ENCODE results near the gene RBM42. TPM values are rescaled to one million over a fixed set of nuclear protein-coding genes. Genes with fewer than 3 reads are reported as not detected.
"Not testable (repeated sequence)": the region's sequence is repeated elsewhere in the genome, so short reads cannot be mapped to it uniquely, and the experiment has no call there.

RBM42 gene
- 10 to 100 TPM; 45.1 to 75.9 (median 65.0) TPM for total RNA-seq

- Histone ChIP-seq H3K36me3 (peaks cover 35% of the 10 kb centered on the region), H3K4me3 (peak within 1 kb of the TSS; percentile 94), H3K27ac (peak within 1 kb of the TSS; percentile 87), H3K27me3 (no peaks in the 10 kb centered on the region), H3K4me1 (peaks cover 19% of the 10 kb centered on the region), H3K9me3 (no peaks in the 10 kb centered on the region)
- peak; percentile 98 to 99 for DNase-seq (ENCODE audit: low spot score in 2 of 2)
- WGBS = 0% methylated on average over 19 of the region's 56 CpGs
- peak; percentile 73 to 95 (median 92) for TF ChIP-seq POLR2AphosphoS5 (IDR thresholded peaks at IDR 0.05)
- TF ChIP-seq EP300 (IDR thresholded peaks at IDR 0.05) = no peak
- TF ChIP-seq POLR2A (IDR thresholded peaks at IDR 0.05) = peak; percentile 53 to 54
Measured at GRCh38 chr19:35628565-35629331, at the start of gene RBM42. RBM42 (plus strand) TSS chr19:35629036; CDS start chr19:35629154, 118 bp downstream.

GRCh38 chr19:35582760-35583159, 46.1 kb upstream of the RBM42 start:
- WGBS = 86% methylated on average over 1 of the region's 1 CpG
- no peak for TF ChIP-seq EP300 (IDR thresholded peaks at IDR 0.05)
- TF ChIP-seq POLR2A (IDR thresholded peaks at IDR 0.05) = no peak
- TF ChIP-seq CTCF (IDR thresholded peaks at IDR 0.05) = no peak
- no peak for TF ChIP-seq POLR2AphosphoS5 (IDR thresholded peaks at IDR 0.05)
- Histone ChIP-seq H3K9me3 (no peaks in the 10 kb centered on the region), H3K36me3 (no peaks in the 10 kb centered on the region), H3K4me1 (no peaks in the 10 kb centered on the region), H3K4me3 (no peak overlapping the region), H3K27me3 (peaks cover 20% of the 10 kb centered on the region), H3K27ac (no peak overlapping the region)
- no peak for DNase-seq (ENCODE audit: low spot score in 2 of 2)

GRCh38 chr19:35585848-35586247, 43.0 kb upstream of the RBM42 start, which contains the start of gene PMIS2:
PMIS2 (plus strand) TSS chr19:35586173; CDS start chr19:35586260, 87 bp downstream.
- 20% methylated on average over 12 of the region's 16 CpGs for WGBS
- H3K27me3 ChIP-seq = peaks cover 22% of the 10 kb centered on the region
- no peaks in the 10 kb centered on the region for H3K4me1 ChIP-seq
- no peak within 1 kb of the TSS for H3K27ac ChIP-seq
- no peaks in the 10 kb centered on the region for H3K36me3 ChIP-seq
- no peaks in the 10 kb centered on the region for H3K9me3 ChIP-seq
- no peak within 1 kb of the TSS for H3K4me3 ChIP-seq
- TF ChIP-seq EP300 (IDR thresholded peaks at IDR 0.05) (no peak), POLR2AphosphoS5 (IDR thresholded peaks at IDR 0.05) (no peak), CTCF (IDR thresholded peaks at IDR 0.05) (no peak), POLR2A (IDR thresholded peaks at IDR 0.05) (no peak)
- no peak for DNase-seq (ENCODE audit: low spot score in 2 of 2)

GRCh38 chr19:35587321-35587720, 41.5 kb upstream of the RBM42 start:
- no peak overlapping the region for H3K27ac ChIP-seq
- DNase-seq (ENCODE audit: low spot score in 2 of 2) = no peak
- 57% methylated on average over 1 of the region's 1 CpG for WGBS

GRCh38 chr19:35590875-35591274, 38.0 kb upstream of the RBM42 start:
- Histone ChIP-seq H3K4me3 (no peak overlapping the region), H3K4me1 (no peaks in the 10 kb centered on the region), H3K27ac (no peak overlapping the region), H3K9me3 (no peaks in the 10 kb centered on the region), H3K27me3 (peaks cover 8% of the 10 kb centered on the region), H3K36me3 (no peaks in the 10 kb centered on the region)
- 76% methylated on average over 3 of the region's 3 CpGs for WGBS
- TF ChIP-seq POLR2A (IDR thresholded peaks at IDR 0.05) (no peak), EP300 (IDR thresholded peaks at IDR 0.05) (no peak), POLR2AphosphoS5 (IDR thresholded peaks at IDR 0.05) (no peak), CTCF (IDR thresholded peaks at IDR 0.05) (no peak)
- no peak for DNase-seq (ENCODE audit: low spot score in 2 of 2)

More at GRCh38 chr19:35587321-35587720, 41.5 kb upstream of the RBM42 start:
- Histone ChIP-seq H3K27me3 (peaks cover 22% of the 10 kb centered on the region), H3K4me1 (no peaks in the 10 kb centered on the region), H3K4me3 (no peak overlapping the region), H3K9me3 (no peaks in the 10 kb centered on the region), H3K36me3 (no peaks in the 10 kb centered on the region)
- no peak for TF ChIP-seq POLR2AphosphoS5 (IDR thresholded peaks at IDR 0.05)
- no peak for TF ChIP-seq EP300 (IDR thresholded peaks at IDR 0.05)

GRCh38 chr19:35592226-35592625, 36.6 kb upstream of the RBM42 start:
- 26% methylated on average over 8 of the region's 8 CpGs for WGBS
- no peaks in the 10 kb centered on the region for H3K9me3 ChIP-seq
- TF ChIP-seq CTCF (IDR thresholded peaks at IDR 0.05) (no peak), EP300 (IDR thresholded peaks at IDR 0.05) (no peak), POLR2A (IDR thresholded peaks at IDR 0.05) (no peak), POLR2AphosphoS5 (IDR thresholded peaks at IDR 0.05) (no peak)
- no peak for DNase-seq (ENCODE audit: low spot score in 2 of 2)
- H3K4me1 ChIP-seq = no peaks in the 10 kb centered on the region
- peaks cover 2% of the 10 kb centered on the region for H3K27me3 ChIP-seq
- no peak overlapping the region for H3K4me3 ChIP-seq
- H3K36me3 ChIP-seq = no peaks in the 10 kb centered on the region
- H3K27ac ChIP-seq = no peak overlapping the region

GRCh38 chr19:35595026-35595425, 33.8 kb upstream of the RBM42 start:
- not testable (repeated sequence) for H3K4me3 ChIP-seq; H3K27ac ChIP-seq; H3K36me3 ChIP-seq; H3K4me1 ChIP-seq; H3K9me3 ChIP-seq; DNase-seq (ENCODE audit: low spot score in 2 of 2); H3K27me3 ChIP-seq
- 86% methylated on average over 3 of the region's 3 CpGs for WGBS

Measured in suprapubic skin (tissue), 4 donors.